Activated CD4-positive, alpha-beta T cell treated with anti-CD3 and anti-CD28 coated beads, Interleukin-2, amount 10 ng/mL, durations not matched to agents 24 days and 14 days (primary cell): ENCODE measurements around the gene EXOC3. TPM values are rescaled to one million over a fixed set of nuclear protein-coding genes. Genes with fewer than 3 reads are reported as not detected.
"Not testable (repeated sequence)": the region's sequence is repeated elsewhere in the genome, so short reads cannot be mapped to it uniquely, and the experiment has no call there.

Experiments
- DNase-seq: peaks from one replicate; pipeline ENCODE4 v3.0.0; 2022
- H3K27ac Mint-ChIP-seq: one replicate; pipeline ENCODE4 v1.8.0; 2022; ENCODE audit warnings: mild to moderate bottlenecking, mixed read lengths
- H3K27me3 Mint-ChIP-seq: one replicate; pipeline ENCODE4 v1.8.0; 2022; ENCODE audit warnings: mixed read lengths
- H3K36me3 Mint-ChIP-seq: one replicate; pipeline ENCODE4 v1.8.0; 2022; ENCODE audit warnings: low read depth, mild to moderate bottlenecking, mixed read lengths
- H3K4me1 Mint-ChIP-seq: one replicate; pipeline ENCODE4 v1.8.0; 2021; ENCODE audit warnings: mixed read lengths
- H3K4me3 Mint-ChIP-seq: one replicate; pipeline ENCODE4 v1.8.0; 2022; ENCODE audit warnings: mild to moderate bottlenecking, moderate library complexity, mixed read lengths
- H3K9me3 Mint-ChIP-seq: one replicate; pipeline ENCODE4 v1.8.0; 2021; ENCODE audit warnings: mixed read lengths
- intact Hi-C: fragments of 100-400 bp; cut with micrococcal nuclease; formaldehyde crosslinking; loops from one replicate; pipeline ENCODE4 v1.15.1; 2023
- total RNA-seq: library from RNA; stranded (reverse); gene quantifications from 2 replicates; pipeline ENCODE4 v1.2.3, GENCODE V29; 2022

Gene EXOC3
- total RNA-seq, 1 donor from 2014 or later = 64.5 TPM

DNA sequence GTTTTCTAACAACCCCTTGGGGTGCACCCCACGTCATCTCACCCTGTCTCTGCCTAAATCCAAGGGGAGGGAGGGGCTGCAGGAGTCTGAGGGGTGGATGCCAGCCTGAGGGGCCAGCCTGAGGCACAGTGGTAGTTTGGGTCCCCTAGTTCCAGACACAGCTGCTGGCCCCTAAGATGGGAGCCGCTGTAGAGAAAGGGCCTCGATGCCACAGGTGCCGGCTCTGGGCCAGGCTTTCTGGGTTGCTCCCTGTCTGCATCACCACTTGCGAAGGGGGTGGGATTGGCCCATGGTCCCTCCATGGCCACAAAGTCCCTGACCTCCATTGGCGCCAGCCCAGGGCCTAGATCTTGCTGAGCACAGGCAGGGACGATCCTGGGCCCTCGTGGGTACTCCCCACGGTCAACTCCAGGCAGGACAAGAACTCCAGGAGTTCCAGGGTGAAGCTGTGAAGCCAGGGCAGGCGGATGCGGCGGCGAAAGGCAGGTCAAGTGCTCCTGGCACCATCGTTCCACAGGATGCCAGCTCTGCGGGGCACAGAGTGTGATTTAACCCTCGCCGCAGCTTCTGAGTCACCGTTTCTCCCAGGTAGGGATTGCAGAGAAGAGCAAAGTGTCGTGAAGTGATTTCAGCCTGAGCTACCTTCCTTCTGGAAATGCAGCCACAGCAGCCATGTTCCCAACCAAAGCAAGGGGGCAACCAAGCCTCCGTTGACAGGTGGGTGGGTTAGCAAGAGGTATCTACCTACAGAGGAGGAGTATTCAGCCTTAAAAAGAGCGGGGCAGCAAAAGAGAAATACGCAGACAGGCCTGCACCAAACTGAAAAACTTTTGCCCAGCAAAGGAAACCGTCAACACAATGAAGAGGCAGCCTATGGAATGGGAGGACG is 41.6 kb upstream of the EXOC3 start:
- DNase-seq = no peak
- Mint-ChIP-seq H3K9me3 (no peaks in the 10 kb centered on the region), H3K4me3 (no peak overlapping the region), H3K4me1 (peaks cover 14% of the 10 kb centered on the region), H3K27me3 (no peaks in the 10 kb centered on the region), H3K27ac (no peak overlapping the region), H3K36me3 (peaks cover 30% of the 10 kb centered on the region)
- intact Hi-C loops = no loop called here

DNA sequence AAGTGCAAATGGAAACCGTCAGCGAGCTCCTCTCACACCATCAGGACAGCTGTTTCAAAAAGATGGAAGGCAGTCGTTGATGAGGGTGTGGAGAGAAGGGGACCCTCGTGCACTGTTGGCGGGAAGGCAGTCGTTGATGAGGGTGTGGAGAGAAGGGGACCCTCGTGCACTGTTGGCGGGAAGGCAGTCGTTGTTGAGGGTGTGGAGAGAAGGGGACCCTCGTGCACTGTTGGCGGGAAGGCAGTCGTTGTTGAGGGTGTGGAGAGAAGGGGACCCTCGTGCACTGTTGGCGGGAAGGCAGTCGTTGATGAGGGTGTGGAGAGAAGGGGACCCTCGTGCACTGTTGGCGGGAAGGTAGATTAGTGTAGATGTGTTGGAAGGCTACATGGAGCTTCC is 40.8 kb upstream of the EXOC3 start:
- DNase-seq, H3K9me3 Mint-ChIP-seq, H3K27ac Mint-ChIP-seq, intact Hi-C loops, H3K4me3 Mint-ChIP-seq, H3K27me3 Mint-ChIP-seq: not testable (repeated sequence)
- Mint-ChIP-seq H3K36me3 (peaks cover 30% of the 10 kb centered on the region), H3K4me1 (peaks cover 14% of the 10 kb centered on the region)

DNA sequence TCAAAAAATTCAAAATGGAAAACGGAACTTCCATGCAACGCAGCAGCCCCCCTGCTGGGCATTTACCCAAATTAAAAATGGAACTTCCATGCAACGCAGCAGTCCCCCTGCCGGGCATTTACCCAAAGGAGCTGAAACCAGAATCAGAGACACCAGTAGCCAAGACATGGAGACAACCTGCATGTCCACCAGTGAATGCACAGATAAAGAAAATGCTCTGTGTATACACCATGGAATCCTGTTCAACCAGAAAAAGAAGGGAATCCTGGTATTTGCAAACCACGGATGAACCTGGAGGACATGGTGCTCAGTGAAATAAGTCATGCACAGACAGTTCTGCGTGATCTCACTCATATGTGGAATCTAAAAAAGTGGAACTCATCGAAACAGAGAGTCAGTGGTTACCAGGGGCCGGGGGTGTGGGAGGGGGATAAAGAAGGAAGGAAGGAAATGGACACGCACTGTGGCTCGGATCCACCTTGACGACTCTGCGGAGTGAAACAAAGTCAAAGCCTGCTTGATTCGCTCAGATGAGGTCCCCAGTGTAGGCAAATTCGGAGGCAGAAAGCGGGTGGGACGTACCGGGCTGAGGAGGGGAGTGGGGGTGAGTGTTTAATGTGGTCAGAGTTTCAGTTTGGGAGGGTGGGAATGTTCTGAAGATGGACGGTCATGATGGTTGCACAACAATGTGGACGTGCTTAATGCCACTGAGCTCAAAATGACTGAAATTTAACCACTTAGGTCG is 40.2 kb upstream of the EXOC3 start:
- H3K27me3 Mint-ChIP-seq = no peaks in the 10 kb centered on the region
- H3K4me3 Mint-ChIP-seq = no peak overlapping the region
- no peaks in the 10 kb centered on the region for H3K9me3 Mint-ChIP-seq
- peaks cover 14% of the 10 kb centered on the region for H3K4me1 Mint-ChIP-seq
- peaks cover 30% of the 10 kb centered on the region for H3K36me3 Mint-ChIP-seq
- intact Hi-C loops = no loop called here
- DNase-seq = no peak
- H3K27ac Mint-ChIP-seq = no peak overlapping the region

DNA sequence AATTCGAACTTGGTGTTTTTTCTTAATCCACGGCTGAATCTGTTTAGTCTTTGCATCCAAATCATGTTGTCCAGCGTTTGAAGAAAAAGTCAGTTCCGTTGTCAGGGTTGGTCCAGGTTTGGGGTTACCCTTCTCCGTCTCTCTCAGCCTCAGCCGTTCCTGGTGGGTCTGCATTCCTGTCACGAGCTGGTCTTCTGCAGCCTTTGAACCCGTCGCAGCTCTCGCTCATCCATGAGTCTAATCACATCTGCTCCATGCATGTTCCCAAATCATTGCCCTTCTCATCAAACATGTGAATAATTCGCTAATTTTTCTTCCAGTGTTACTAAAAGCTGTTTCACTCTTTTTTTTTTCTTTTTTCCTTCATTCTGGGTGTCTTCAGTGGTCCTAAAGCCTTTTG is 39.0 kb upstream of the EXOC3 start:
- no peak for DNase-seq
- intact Hi-C loops = no loop called here
- Mint-ChIP-seq H3K9me3 (no peaks in the 10 kb centered on the region), H3K27me3 (no peaks in the 10 kb centered on the region), H3K4me3 (no peak overlapping the region), H3K27ac (peak overlapping the region; percentile 21), H3K36me3 (peaks cover 27% of the 10 kb centered on the region), H3K4me1 (peaks cover 14% of the 10 kb centered on the region)

DNA sequence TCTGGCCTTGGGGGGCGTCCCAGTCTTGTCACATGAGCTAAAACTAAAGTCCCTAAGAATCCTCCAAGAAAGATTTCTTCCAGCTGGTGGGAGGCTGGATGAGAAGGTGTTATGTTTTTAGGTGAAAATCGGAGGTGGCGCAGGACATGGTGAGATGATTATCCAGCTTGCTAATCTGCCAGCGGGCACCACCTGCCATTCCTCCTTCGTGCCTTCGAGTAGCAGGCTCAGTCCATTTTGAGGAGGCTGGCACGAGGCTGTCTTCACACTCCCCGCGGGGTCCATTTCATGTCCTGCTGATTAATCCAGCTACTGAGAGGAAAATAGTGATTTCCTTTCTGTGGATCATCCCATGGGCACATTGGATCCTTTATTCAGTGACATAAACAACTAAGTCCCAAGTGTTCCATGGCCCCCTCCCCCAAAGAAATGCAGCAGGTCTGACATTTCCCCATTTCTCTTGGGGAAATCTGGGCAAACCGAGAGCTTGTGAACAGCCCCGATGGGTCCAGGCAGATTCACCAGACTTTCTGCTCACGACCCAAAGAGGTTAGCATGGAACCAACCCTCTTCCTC is 38.2 kb upstream of the EXOC3 start:
- DNase-seq = no peak
- no peaks in the 10 kb centered on the region for H3K9me3 Mint-ChIP-seq
- no peaks in the 10 kb centered on the region for H3K27me3 Mint-ChIP-seq

GRCh38 chr5:405421-405820 is 37.6 kb upstream of the EXOC3 start:
- Mint-ChIP-seq H3K36me3 (peaks cover 19% of the 10 kb centered on the region), H3K4me1 (peaks cover 7% of the 10 kb centered on the region), H3K27ac (peak overlapping the region; percentile 61), H3K9me3 (no peaks in the 10 kb centered on the region), H3K4me3 (no peak overlapping the region), H3K27me3 (no peaks in the 10 kb centered on the region)
- intact Hi-C loops = no loop called here
- DNase-seq = no peak

More for the DNA sequence above, 38.2 kb upstream of the EXOC3 start:
- no peak overlapping the region for H3K4me3 Mint-ChIP-seq
- H3K27ac Mint-ChIP-seq = no peak overlapping the region
- H3K4me1 Mint-ChIP-seq = peaks cover 9% of the 10 kb centered on the region
- intact Hi-C loops = no loop called here
- peaks cover 26% of the 10 kb centered on the region for H3K36me3 Mint-ChIP-seq

DNA sequence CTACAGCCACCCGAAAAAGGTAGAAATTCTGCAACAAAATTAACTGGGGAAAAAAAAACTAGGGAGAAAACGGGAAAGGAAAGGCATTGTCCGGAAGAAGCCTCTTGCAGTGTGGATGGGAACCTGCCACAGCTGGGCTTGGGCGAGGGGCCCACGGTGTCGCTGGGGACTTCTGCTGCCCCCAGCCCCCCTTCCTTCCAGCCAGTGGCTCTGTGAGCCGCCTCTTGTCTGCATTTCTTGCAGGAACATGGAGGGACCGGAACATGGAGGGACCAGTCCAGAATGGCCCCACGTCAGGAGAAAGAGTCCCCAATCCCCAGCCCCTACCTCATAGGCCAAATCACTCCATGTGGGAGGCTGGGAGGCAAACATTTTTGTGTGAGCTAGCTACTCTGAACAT is 36.9 kb upstream of the EXOC3 start:
- H3K4me1 Mint-ChIP-seq = peaks cover 8% of the 10 kb centered on the region
- H3K36me3 Mint-ChIP-seq = peaks cover 21% of the 10 kb centered on the region
- H3K9me3 Mint-ChIP-seq = no peaks in the 10 kb centered on the region
- no peaks in the 10 kb centered on the region for H3K27me3 Mint-ChIP-seq
- intact Hi-C loops = no loop called here
- no peak overlapping the region for H3K4me3 Mint-ChIP-seq
- DNase-seq = no peak
- no peak overlapping the region for H3K27ac Mint-ChIP-seq

- Mint-ChIP-seq H3K4me1 (peaks cover 16% of the 10 kb centered on the region), H3K27ac (no peak overlapping the region), H3K4me3 (no peak overlapping the region), H3K36me3 (peaks cover 17% of the 10 kb centered on the region), H3K27me3 (no peaks in the 10 kb centered on the region), H3K9me3 (no peaks in the 10 kb centered on the region)
- intact Hi-C loops = no loop called here
- DNase-seq = no peak
Measured at GRCh38 chr5:407051-407450, 35.9 kb upstream of the EXOC3 start.

DNA sequence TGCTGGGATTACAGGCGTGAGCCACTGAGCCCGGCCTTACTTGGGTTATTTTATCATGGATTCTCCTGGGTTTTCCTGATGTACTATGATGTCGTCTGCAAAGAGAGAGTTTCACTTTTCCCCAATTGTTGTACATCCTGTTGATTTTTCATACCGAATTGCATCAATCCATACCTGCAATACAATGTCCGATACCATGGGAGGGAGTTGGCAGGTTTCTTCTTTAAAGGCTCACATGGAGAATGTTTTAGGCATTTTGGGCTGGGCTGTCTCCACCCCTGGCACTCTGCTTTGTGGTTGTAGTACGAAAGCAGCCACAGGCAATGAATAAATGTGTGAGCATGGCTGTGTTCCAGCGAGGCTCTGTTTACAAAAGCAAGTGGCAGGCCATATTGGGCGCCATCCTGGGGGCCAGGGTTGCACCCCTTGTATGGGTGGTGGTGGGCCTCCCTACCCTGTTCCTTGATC is 35.1 kb upstream of the EXOC3 start:
- Mint-ChIP-seq H3K4me3 (no peak overlapping the region), H3K27ac (no peak overlapping the region), H3K36me3 (peaks cover 19% of the 10 kb centered on the region), H3K4me1 (peaks cover 19% of the 10 kb centered on the region), H3K9me3 (no peaks in the 10 kb centered on the region), H3K27me3 (no peaks in the 10 kb centered on the region)
- intact Hi-C loops = no loop called here
- DNase-seq = no peak

- Mint-ChIP-seq H3K36me3 (peaks cover 13% of the 10 kb centered on the region), H3K4me1 (peaks cover 22% of the 10 kb centered on the region), H3K27ac (peak overlapping the region; percentile 56), H3K9me3 (no peaks in the 10 kb centered on the region), H3K27me3 (no peaks in the 10 kb centered on the region), H3K4me3 (peak overlapping the region; percentile 8)
- intact Hi-C loops = loop anchor here (5.0 kb wide), 1 partner anchor 34 kb away; no protein-coding TSS in a partner anchor
- no peak for DNase-seq
Measured at GRCh38 chr5:410911-411517, 32.0 kb upstream of the EXOC3 start.

- intact Hi-C loops = loop anchor here (5.0 kb wide), 1 partner anchor 34 kb away; no protein-coding TSS in a partner anchor
Measured at GRCh38 chr5:411728-412127, 31.2 kb upstream of the EXOC3 start.

DNA sequence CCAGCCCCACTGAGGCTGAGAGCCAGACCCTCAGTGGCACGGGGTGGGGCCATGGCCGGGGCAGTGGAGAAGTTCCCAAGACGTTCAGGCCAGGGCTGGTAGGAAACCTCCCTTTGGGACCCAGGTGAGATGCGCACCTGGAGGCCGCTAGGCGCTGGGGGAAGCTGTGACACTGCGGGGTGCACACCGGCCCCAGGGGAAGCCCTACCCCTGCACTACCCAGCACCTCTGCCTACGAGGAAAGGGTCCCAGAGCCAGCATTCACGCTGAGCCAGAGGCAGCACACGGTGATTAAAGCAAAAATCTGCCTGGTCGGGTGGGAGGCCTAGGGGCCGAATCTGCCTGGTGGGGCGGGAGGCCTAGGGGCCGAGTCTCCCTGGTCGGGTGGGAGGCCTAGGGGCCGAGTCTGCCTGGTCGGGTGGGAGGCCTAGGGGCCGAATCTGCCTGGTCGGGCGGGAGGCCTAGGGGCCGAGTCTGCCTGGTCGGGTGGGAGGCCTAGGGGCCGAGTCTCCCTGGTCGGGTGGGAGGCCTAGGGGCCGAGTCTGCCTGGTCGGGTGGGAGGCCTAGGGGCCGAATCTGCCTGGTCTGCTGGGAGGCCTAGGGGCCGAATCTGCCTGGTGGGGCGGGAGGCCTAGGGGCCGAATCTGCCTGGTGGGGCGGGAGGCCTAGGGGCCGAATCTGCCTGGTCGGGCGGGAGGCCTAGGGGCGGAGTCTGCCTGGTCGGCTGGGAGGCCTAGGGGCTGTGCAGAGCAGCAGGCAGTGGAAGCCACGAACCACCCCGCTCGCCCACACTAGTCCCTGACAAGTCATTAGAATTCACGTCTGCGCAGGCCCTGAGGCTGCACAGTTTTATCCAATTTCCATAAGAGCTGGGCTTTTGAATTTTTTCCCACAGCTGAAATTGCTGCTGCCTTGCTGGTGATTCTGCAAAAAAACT is 27.7 kb upstream of the EXOC3 start:
- not testable (repeated sequence) for H3K4me3 Mint-ChIP-seq, DNase-seq, H3K27ac Mint-ChIP-seq, H3K9me3 Mint-ChIP-seq, H3K27me3 Mint-ChIP-seq
- Mint-ChIP-seq H3K36me3 (peaks cover 13% of the 10 kb centered on the region), H3K4me1 (peaks cover 21% of the 10 kb centered on the region)
- intact Hi-C loops = loop anchor here (5.0 kb wide), 1 partner anchor 38 kb away; no protein-coding TSS in a partner anchor

More at GRCh38 chr5:411728-412127, 31.2 kb upstream of the EXOC3 start:
- no peaks in the 10 kb centered on the region for H3K9me3 Mint-ChIP-seq
- peaks cover 22% of the 10 kb centered on the region for H3K4me1 Mint-ChIP-seq
- H3K27me3 Mint-ChIP-seq = no peaks in the 10 kb centered on the region
- no peak for DNase-seq
- no peak overlapping the region for H3K4me3 Mint-ChIP-seq
- peaks cover 13% of the 10 kb centered on the region for H3K36me3 Mint-ChIP-seq
- H3K27ac Mint-ChIP-seq = peak overlapping the region; percentile 51
